NOMO-1 treated with DMSO at 0.1 percent for 48 hours (cell line): Measurements from ENCODE around the gene BAZ1B.
"Not testable (repeated sequence)": the region's sequence is repeated elsewhere in the genome, so short reads cannot be mapped to it uniquely, and the experiment has no call there.

Experiments
- DNase-seq: peaks from one replicate; lab custom pipeline; 2025; ENCODE audit not compliant: unreplicated experiment; lab: John Stamatoyannopoulos, UW

Gene BAZ1B

DNA sequence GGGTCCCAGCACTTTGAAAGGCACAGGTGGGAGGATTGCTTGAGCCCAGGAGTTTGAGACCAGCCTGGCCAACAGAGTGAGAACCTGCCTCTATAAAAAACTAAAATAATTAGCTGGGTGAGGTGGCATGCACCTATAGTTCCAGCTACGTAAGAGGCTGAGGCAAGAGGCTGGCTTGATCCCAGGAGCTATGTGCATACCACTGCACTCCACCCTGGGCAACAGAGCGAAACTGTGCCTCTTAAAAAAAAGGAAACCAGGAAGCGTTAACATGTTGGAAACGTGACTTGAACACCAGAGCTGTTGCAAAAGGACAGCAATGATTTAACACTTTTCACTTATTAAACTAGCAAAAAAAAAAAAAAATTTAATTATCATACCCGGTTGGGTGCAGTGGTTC lies 12.6 kb downstream of the BAZ1B start:
- DNase-seq: no peak

DNA sequence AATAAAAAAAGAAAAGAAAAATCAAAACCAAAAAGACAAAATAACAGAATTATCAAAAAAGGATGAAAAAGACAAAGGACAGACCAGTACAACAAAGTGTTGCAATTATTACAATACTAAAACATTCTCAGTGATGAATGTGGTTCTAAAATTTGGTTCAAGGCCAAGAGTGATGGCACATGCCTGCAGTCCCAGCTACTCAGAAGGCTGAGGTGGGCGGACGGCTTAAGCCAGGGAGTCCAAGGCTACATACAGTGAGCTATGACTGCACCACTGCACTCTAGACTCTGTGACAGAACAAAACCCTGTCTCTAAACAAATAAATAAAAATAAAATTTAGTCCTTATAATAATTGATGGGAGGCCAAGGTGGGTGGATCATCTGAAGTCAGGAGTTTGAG lies 14.5 kb downstream of the BAZ1B start:
- no peak for DNase-seq

DNA sequence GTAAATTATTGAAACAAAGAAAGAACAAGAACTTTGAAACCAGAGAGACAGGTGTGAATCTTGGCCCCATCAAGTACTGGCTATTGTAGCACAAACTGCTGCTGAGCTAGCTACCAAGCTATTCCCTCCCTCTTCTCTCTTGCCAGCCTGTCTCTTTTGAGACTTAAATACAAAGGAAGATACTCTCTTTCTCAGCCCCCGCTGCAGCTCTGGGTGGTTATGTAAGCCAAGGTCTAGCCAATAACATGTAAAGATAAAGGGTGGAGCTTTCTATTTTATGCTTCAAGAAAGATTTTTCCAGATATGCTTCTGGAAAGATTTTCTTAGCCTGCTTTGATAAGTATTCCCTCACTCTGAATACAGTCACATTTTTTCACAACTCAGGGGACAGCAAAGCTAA lies 17.2 kb downstream of the BAZ1B start:
- DNase-seq: no peak

DNA sequence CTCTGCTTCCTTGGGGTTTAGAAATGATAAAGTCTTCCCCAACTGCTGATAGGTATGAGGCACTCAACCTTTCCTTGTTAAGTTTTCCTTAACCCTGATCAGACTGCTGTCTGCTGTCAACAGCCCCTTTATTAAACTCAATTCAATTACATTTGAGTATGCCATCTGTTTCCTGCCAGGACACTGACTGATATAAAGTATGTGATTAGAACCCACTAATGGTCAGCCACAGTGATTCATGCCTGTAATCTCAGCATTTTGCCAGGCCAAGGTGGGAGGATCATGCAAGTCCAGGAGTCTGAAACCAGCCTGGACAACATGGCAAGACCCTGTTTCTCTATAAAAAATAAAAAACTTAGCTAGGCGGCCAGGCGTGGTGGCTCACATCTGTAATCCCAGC lies 18.1 kb downstream of the BAZ1B start:
- DNase-seq: no peak

DNA sequence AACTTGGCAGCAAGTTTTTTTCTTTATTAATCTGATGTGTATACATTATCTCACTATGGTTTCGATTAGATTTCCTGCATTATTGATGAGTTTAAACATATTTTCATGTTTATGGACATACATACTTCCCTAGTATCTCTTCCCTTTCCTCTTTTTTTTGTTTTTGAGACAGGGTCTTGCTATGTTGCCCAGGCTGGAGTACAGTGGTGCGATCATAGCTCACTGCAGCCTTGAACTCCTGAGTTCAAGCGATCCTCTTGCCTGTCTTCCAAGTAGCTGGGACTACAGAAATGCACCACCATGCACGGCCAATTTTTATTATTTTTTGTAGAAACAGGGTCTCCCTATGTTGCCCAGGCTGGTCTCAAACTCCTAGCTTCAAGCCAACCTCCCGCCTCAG lies 18.9 kb downstream of the BAZ1B start:
- no peak for DNase-seq

DNA sequence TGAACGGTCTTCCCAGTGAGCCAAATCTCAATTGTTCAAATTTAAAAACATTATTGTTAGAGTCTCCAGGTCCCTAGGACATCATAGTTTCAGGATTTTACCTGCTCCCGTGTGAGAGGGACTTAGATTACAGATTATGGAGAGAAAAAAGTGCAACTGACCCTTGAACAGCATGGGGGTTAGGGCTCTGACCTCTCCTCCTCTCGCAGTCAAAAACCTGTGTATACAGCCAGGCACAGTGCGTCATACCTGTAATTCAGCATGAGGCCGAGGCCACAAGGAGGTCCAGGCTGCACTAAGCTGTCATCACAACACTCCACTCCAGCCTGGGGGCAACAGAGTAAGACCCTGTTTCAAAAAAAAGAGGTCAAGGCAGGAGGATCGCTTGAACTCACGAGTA lies 25.5 kb downstream of the BAZ1B start:
- no peak for DNase-seq

DNA sequence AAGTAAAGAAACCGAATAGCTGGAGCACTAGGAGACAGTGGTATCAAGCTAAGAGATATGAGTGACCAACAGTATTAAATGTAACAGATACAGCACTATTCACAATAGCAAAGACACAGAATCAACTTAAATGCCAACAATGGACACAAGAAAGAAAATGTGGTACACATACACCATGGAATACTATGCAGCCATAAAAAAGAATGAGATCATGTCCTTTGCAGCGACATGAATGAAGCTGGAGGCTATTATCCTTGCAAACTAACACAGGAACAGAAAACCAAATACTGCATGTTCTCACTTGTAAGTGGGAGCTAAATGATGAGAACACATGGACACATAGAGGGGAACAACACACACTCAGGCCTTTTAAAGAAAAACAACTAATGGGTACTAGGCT lies 26.6 kb downstream of the BAZ1B start:
- not testable (repeated sequence) for DNase-seq

DNA sequence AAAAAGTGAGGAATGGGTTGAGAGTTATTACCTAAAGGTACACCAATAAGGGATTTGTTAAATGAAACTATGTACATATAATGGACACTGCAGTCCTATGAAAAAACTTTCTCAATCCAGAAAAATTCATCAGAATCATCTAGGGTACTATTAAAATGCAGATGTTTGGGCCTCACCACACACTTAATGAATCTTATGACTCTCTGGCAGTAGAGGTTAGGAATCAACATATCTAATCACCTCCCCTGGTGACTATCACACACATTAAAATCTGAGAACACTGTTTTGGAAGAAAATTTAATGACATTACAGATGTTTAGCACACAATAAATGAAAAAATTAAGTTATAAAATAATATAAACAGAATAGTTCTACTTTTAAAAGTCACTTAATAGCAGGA lies 32.1 kb downstream of the BAZ1B start:
- DNase-seq: no peak

DNA sequence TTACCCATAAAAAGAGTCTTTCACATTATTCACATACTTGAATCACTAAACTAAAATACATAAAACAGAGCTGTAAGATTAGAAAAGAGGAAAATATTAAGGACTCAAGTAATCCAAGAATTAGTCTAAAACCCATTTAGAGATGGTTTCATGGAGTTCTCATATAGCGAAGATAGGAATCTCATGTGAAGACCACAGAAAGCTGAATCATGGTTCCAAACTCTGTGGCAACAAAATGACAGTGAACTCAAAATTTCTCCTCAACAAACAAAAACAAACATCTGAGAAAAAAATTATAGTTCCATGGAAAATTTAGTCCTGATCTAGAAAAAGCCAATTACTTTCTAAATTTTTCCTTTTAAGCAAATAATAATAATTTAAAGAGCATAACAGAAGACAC lies 34.6 kb downstream of the BAZ1B start:
- no peak for DNase-seq

DNA sequence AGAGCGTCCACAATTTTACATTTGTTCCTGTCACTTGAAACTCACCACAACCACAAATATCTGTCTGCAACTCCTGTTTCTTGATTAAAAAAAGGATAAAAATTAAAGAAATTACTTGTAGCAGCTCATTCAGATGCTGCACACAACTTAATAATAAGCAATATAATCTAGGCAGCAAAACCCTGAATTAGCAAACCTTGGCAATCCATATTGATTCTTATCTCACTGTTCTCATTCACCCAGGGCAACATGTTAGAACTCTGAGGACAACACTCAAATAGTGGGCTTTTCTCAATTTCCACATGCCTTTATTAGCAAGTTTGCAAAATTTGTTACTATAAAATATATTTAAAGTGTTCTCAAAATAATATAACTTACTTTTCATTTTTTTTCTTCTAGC lies 38.9 kb downstream of the BAZ1B start:
- no peak for DNase-seq

DNA sequence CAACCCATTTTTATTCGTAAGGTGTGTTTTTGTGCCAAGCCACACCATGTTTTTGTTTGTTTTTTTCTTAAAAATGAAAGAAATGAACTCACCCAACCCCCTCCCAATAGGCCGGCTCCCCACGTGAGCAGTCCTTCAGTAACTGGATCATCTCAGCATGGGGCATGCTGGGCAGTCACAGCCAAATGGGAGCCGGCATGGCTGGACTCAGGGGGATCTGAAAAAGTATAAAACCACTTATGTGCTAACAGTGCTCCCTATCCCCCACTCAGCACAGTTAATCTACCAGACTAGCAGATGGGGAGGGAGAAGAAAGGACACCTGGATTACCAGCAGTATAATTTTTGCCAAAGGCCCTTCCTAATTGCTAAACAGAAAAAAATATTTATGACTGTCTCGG lies 39.3 kb downstream of the BAZ1B start:
- no peak for DNase-seq

DNA sequence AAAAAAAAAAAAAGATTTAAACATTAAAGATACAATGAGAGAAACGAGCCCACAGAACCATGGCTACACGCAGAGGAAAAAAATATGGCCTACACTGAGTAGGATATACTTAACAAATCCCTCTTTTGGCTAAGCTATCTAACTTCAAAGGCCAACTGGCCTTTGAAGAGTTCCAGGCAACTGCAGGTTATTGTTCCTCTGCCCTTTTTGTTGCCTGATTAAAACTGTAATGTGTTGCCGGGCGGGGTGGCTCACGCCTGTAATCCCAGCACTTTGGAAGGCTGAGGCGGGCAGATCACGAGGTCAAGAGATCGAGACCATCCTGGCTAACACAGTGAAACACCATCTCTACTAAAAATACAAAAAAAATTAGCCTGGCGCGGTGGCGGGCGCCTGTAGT lies 40.6 kb downstream of the BAZ1B start:
- not testable (repeated sequence) for DNase-seq

DNA sequence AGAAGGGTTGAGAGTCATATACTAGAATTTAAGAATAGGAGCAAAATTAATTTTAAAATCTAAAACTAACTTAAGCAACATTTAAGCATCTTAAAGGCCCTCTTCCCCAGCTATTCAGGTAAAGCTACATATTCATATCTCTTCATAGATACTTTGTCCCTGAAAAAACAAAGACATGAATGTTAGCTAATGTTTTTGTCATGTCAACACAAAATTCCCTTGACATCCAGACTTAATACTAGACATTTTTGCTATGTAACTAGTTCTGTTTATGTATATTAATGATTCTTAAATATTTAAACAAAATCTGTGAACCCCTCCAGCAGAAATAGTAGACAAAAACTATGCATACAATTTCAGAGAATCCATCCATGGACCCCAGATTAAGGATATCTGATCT lies 43.5 kb downstream of the BAZ1B start:
- no peak for DNase-seq

DNA sequence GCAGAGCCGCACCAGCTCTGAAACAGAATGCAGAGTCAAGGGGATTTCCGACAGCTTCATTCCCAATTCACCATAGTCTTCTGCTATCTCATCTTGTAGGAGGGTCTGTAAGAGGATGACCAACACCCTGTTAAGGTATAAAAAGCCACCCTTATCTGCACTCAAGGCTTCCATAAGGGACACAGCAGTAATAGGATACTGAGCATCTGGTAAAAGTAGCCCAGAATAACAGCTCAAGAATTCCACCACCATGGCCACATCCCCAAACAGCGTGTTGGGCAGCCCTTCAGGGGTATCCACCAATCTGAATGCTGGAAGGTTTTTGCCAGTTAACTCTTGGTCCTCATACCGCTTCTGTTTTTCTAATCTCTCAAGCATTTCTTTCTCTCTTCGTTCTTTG lies 44.7 kb downstream of the BAZ1B start:
- no peak for DNase-seq

DNA sequence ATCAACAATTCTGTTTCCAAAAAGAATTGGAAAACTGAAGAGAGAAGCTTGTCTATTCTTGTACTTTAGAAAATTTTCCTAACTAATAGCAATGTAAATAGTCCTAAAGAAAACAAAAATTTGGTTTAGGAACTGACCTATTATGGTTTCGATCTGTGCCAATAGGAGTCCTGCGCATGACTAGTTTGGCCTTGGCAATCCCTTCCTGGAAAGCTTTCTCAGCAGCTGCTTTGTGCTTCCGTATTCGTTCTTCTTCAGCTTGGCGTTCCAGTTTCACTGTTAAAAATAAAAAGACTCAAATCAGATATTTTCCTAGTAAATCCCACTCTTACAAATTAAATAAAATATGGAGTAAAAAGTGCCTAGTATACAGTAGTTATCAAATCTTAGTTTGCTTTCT lies 51.9 kb downstream of the BAZ1B start:
- no peak for DNase-seq

DNA sequence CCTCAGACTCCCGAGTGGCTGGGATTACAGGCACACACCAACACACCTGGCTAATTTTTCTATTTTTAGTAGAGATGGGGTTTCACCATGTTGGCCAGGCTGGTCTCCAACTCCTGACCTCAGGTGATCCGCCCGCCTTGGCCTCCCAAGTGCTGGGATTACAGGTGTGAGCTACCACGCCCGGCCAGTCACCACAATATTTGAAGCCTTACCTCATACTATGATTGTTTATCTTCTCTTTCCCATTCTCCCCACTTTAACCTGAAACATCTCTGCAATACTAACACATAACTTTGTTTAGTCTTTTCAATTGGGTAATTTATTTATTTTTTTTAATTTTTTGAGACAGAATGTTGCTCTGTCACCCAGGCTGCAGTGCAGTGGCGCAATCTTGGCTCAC lies 55.0 kb downstream of the BAZ1B start:
- not testable (repeated sequence) for DNase-seq

DNA sequence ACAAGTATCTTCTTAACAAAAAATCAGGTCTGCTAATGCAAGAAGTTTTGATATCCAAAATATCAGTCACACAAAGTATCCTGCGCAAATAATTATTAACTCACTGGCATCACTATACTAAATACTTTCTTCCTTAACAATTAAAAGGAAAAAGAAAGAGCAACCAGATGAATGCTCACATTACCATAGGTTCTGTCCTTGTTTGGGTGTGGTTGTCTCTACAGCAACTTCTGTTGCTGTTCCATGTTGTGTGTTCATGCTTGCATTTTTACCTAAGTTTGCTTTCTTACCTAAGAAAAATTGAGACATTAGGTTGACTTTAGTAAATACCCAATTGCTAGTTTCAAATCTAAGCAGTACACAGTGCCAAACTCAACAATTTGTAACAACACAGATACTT lies 56.0 kb downstream of the BAZ1B start:
- DNase-seq: no peak

DNA sequence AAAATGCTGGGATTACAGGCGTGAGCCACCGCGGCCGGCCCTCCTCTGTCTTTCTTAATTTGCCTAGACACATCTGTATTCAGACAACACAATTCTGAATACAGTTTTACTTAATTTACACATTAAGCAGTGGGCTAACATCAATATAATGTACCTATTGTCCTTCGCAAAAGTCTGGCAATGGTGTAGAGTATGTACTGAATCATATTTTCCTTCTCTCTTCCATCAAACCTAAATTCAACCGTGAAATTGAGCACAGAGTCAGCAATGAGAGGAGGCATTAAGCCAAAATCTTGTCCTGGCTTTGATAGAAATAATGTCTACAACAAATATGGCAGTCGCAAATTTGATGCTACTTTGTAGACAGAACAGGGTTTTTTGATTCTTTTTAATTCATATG lies 58.1 kb downstream of the BAZ1B start:
- no peak for DNase-seq

DNA sequence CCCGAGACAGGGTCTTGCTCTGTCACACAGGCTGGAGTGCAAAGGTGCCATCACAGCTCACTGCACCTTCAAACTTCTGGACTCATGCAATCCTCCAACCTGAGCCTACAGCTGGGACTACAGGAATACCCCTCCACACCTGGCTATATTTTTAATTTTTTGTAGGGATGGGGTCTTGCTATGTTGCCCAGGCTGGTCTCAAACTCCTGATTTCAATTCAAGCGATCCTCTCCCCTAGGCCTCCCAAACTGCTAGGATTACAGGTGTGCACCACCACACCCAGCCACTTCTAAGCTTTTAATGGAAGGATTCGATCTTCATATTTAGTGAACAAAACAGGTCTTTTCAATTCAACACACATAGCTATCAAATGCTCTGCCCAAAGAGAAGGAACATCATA lies 58.8 kb downstream of the BAZ1B start:
- DNase-seq: no peak

DNA sequence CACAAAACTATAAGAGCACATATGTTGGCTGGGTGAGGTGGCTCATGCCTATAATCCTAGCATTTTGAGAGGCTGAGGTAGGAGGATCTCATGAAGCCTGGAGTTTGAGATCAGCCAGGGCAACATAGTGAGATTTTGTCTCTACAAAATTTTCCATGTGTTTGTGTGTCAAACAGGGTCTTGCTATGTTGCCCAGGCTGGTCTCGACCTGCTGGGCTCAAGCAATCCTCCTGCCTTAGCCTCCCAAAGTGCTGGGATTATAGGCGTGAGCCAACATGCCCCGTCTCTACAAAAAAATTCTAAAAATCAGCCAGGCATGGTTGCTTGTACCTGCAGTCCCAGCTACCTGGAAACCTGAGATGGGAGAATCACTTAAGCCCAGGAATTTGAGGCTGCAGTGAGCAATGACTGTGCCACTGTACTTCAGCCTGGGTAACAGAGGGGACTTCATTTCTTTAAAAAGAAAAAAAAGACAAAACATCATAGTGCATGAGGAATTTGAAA lies 60.3 kb downstream of the BAZ1B start:
- DNase-seq: no peak

DNA sequence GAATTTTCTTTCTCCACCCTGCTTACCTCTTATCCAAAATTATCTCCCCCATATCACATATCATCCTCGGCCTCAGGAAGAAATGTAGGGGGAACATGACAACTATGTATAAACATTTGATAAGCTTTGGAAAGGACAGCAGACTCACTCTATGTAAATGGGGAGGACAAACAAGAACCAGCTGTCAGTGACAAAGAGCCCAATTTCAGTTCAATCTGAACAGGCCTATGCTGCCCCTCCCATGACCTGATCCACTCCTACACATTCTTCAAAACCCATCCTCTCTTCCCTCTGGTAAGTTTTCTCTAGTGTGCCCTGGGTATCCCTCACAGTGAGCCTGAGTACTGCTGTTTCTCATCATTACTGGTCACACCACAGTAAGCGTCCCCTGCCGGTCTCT lies 67.7 kb downstream of the BAZ1B start:
- DNase-seq: no peak

DNA sequence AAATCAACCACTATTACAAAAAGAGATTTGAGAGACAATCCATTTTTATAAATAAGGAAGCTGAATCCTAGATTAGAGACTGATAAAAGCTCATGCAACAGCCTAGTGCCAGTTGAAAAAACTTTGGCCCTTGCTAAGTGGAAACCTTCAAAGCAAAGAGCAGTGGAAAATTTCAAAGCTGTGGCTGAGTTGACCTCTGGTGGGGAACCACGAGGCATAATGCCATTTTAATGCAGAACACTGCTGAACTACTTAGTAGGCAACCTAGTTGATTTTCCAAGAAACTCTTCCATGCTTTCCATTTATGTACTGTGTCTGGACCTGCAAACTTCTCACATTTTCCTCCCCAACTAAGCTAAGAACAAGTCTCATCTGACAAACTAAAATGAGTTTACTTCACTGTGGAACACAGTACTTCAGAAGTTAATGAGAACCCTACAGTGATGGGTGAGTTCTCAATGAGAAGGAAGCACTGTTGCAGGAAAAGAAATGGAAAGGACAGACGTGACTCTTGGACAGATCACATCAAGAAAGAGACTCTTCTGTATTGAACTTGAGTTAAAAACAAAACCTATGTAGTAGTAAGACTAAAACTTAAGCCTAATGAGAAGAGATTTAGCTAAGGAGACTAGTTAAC lies 69.0 kb downstream of the BAZ1B start:
- no peak for DNase-seq

DNA sequence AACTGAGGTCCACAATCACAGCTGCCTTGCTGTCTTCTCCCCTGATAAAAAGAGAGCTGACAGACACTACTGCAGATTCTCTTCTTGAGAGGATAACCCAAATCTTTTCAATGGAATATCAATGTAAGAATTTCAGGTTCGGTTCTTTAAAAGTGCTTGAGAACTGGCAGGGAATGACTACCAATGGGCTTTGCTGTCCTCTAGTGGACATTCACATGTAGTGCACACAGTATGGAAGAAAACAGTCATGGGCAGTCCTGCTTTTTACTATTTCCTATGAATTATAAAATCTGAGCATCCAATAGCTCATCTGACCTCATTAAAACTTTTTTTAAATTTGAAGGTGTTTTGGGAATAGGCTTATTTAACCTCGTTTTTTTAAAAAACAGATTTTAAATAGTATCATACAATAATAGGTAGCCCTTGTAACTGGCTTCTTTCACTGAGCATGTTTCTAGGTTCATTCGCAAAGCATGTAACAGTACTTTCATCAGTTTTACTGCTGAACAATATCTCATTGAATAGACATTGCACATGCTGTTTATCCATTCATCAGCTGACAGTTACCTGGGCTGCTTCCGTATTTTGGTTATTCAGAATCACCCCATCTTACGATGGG lies 70.2 kb downstream of the BAZ1B start:
- DNase-seq: peak; percentile 87
